Activated CD8-positive, alpha-beta memory T cell treated with anti-CD3 and anti-CD28 coated beads for 1 hour (primary cell): ENCODE measurements around the gene GTF3A.

ENCODE experiments used
- DNase-seq, 2 donors: peaks; one replicate each; pipeline ENCODE4 v3.0.0-alpha.2; 2020; ENCODE audit warnings: low read depth in 1 of 2; ENCODE audit errors: extremely low read depth in 1 of 2

Gene GTF3A

DNA sequence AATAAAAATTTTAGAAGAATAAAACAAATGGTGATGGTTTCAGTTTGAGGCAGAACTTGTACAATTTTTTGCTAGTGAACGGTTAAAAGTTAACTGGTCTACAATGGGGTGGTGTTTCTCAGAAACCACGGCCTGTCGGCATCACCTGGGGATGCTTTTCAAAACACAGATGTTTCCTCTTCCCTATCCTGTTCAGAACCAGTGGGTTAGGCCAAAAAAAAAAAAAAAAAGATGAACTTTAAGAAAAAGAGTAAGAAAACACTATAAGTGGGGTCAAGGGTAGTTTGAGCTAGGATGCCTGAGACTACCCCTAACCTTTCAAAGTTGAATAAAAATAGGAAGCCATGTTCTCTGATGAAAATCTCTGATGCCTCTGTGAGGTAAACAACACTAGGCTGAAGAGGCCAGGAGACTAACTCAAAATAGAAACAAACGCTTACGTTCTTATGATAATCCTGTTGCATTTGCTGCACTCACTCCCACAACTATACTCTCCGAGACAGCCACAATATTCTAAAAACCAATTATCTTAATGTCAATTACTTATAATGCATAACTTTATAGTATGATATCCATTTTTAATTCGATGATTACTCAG, 22.7 kb downstream of the GTF3A start:
- DNase-seq: no peak

DNA sequence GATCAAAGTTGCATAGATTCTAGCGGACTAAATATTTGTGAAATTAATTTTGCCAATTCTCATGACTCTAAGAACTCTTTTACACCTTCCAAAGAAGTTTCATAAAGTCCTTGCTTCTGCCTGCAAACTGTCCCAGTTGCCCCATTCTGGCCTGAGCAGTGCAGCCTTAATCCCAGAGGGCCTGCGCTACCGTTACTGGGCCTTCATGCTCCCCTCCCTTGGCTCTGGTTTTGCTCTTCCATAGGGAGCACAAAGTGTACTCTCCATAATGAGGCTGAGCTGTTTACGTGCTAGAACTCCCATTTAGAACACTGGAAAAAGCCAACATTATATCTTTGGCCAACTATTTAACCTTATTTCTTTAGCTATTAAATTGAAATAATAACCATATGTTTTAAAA, 23.9 kb downstream of the GTF3A start:
- no peak for DNase-seq

DNA sequence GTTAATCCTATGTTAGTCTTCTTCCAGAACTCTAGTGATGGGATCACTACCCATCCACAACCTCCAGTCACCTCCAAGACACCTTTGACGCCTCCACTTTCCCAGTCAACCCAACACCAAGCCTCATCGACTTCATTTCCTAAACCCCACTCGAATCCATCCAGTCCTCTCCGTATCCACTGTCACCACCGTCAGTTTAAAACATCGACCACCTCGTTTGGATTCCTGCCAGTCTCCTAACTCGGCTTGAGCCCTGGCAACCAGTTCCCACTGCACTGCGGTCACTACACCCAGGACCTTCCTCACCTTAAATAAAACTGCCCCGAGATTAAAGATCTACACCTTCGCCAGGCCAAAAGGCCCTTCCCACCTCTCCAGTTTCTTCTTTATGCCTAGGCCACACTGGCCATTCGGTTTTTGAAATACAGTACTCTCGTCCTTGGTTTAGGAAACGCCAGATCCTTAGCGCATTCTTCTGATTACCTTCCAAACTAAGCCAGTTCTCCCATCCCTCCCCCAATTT, 24.7 kb downstream of the GTF3A start:
- no peak for DNase-seq

- DNase-seq: peak; percentile 92 to 97
Measured at GRCh38 chr13:27449936-27450828, 25.8 kb downstream of the GTF3A start, which contains the start of gene MTIF3. TSS of gene MTIF3 (minus strand) at chr13:27450564. CDS start at chr13:27440448, 10,116 bp downstream.

DNA sequence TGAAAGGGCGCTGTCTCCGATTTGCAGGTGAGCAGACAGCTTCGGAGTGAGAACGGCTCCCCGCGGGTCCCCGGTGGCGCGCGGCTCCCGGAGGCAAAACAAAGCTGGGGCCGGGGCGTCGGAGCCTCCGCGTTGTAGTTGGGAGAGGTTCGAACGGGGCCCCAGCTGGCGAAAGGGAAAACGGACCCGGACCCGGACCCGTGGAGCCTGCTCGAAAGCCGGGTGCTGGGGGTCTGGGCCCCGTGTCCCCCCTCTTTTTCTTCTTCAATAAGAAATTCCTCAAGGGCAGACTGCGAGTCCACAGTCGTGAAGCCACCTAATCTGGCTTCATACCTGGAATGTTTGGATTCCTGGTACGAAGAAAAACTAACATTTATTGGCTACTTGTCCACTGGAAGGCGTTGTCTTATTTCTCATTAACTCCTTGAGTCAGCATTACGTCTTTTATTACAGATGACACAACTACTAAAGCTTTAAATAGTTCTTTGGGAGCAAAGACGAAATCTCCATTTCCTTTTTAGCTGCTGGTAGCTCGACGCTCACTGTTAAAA, 26.6 kb downstream of the GTF3A start:
- DNase-seq: peak in 1 of 2 donors; percentile 19

- DNase-seq: no peak
Measured at GRCh38 chr13:27455331-27455855, 31.0 kb downstream of the GTF3A start.

- DNase-seq: no peak
Measured at GRCh38 chr13:27461940-27462584, 37.6 kb downstream of the GTF3A start.

GRCh38 chr13:27463500-27463899, 39.1 kb downstream of the GTF3A start:
- no peak for DNase-seq

GRCh38 chr13:27465611-27466010, 41.2 kb downstream of the GTF3A start:
- DNase-seq: no peak

DNA sequence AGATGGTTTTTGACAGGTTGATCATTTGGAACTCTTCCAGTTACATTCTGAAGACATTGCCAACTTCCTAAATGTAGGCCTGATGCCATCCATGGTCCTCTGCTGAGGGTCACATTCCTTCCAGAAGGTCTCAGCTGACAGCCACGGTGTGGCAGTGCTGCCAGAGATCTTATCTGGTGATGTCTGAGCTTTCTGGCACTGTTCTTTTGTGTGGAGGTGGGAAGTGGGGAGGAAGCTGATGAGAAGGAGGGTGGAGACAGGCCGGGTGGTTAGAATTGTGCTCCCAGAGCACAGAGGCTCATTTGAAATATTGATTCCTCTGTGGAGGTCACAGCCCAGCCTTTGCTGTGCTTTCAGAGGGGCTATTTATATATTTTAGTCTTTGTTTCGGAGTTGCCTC, 42.1 kb downstream of the GTF3A start:
- DNase-seq: no peak

GRCh38 chr13:27470075-27470820, 45.8 kb downstream of the GTF3A start:
- no peak for DNase-seq

- DNase-seq: no peak
Measured at GRCh38 chr13:27472441-27472840, 48.0 kb downstream of the GTF3A start.

DNA sequence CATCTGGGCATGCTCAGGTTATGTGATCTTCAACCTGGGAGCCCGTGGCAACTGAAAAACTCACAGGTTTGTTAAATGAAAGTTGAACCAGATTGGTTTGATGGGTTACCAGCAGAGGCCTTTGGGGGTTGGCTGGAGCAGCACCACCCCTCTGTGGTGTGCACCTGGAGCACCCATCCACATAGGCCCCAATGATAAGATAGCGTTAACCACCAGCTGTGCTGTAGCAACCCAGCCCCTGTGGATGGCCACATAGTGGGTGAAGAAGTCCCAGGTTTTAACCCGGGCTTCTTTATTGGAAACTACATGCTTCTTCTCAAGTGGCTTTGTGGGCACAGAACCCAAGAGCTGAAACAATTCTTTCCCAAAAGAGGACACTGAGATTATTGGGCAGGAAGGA, 48.5 kb downstream of the GTF3A start:
- DNase-seq: no peak

DNA sequence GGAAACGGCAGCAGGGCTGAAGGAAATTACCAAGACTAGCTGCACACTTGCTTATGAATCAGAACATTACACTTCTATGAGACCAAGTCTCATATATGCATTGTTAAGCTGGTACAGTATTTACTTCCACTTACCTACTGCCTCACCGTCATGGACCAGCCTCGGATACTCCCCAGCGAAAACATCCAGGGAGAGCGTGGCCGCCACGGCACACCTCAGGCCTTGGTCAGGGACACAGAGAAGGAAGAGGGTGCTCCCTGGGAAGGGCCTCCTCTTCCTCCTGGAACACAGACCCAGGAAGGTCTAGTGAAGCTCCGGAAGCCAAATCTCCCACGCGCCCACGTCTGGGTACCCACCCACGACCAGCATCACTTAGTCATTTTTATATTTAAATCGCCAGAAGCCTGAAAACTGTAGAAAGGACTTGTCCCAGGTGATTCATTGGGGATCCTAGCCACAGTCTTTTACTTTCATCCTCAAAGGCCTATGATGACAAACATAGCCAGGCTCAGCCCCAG, 50.4 kb downstream of the GTF3A start:
- no peak for DNase-seq

GRCh38 chr13:27476943-27477703, 52.7 kb downstream of the GTF3A start:
- DNase-seq: no peak

- DNase-seq: no peak
Measured at GRCh38 chr13:27481766-27482165, 57.3 kb downstream of the GTF3A start.

- DNase-seq: no peak
Measured at GRCh38 chr13:27482983-27483382, 58.6 kb downstream of the GTF3A start.

DNA sequence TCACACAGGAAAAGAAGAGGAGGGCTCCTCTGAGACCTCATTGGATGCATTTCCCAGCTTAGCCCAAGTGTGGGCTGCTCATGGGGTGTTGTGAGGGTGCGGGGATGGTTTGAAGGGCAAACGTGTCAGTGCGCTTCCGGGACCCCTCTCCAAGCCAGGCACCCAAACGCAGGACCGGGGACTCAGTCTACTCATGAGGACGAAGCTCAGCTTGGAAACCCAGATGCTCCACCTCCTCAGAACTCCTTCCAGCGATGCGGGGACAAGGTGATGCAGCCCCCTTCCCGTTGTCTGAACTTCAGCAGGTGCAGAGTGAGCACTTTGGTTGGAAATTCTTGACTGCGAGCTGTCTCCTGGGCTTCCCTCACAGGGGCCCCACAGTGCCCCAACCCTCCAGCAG, 59.0 kb downstream of the GTF3A start:
- DNase-seq: no peak
